Activated T-cell treated with anti-CD3 and anti-CD28 coated beads, Interleukin-2, amount 50 U/mL, for 72 hours (primary cell): ENCODE results near the gene PEF1. TPM values are rescaled to one million over a fixed set of nuclear protein-coding genes. Genes with fewer than 3 reads are reported as not detected.
A peak's percentile ranks its signal among the peaks of the same experiment; 100 is the strongest.

Experiments used
- ATAC-seq, 2 donors: fragments of 150-1000 bp; cut with Tn5 transposase; replicated peaks in 1 of 2; 2 replicates each; pipeline ENCODE4 v1.10.0; 2021; ENCODE audit warnings: moderate library complexity in 2 of 2, mild to moderate bottlenecking in 1 of 2
- DNase-seq, 2 donors: peaks; one replicate each; pipeline ENCODE4 v3.0.0; 2021 to 2022; ENCODE audit warnings: mixed read lengths in 1 of 2
- H3K27ac Mint-ChIP-seq: one replicate; pipeline ENCODE4 v1.8.0; 2022; ENCODE audit warnings: mild to moderate bottlenecking, moderate library complexity, mixed read lengths
- H3K27me3 Mint-ChIP-seq: one replicate; pipeline ENCODE4 v1.8.0; 2022; ENCODE audit warnings: low read depth, mixed read lengths
- H3K36me3 Mint-ChIP-seq, 2 donors: one replicate each; pipeline ENCODE4 v1.8.0; 2022; ENCODE audit warnings: mixed read lengths in 2 of 2, mild to moderate bottlenecking in 1 of 2; ENCODE audit not compliant: insufficient read depth in 2 of 2
- H3K4me1 Mint-ChIP-seq: one replicate; pipeline ENCODE4 v1.8.0; 2022; ENCODE audit warnings: low read depth, mixed read lengths
- H3K4me3 Mint-ChIP-seq, 2 donors: one replicate each; pipeline ENCODE4 v1.8.0; 2022; ENCODE audit warnings: mild to moderate bottlenecking in 2 of 2, mixed read lengths in 2 of 2, moderate library complexity in 2 of 2
- H3K9me3 Mint-ChIP-seq, 2 donors: one replicate each; pipeline ENCODE4 v1.8.0; 2022; ENCODE audit warnings: mixed read lengths in 2 of 2
- total RNA-seq, 2 donors: library from RNA; stranded (reverse); gene quantifications; one replicate each; pipeline ENCODE4 v1.2.3, GENCODE V29; 2022

Gene PEF1
- total RNA-seq: 10 to 100 TPM; 55.1 to 63.1 TPM

GRCh38 chr1:31644560-31645273 is at the start of gene PEF1:
Gene PEF1 (minus strand): TSS chr1:31644876. CDS start chr1:31644864, 12 bp downstream.
- H3K9me3 Mint-ChIP-seq: no peaks in the 10 kb centered on the region
- H3K4me3 Mint-ChIP-seq: peak within 1 kb of the TSS; percentile 90 to 93
- H3K27me3 Mint-ChIP-seq: no peaks in the 10 kb centered on the region
- H3K36me3 Mint-ChIP-seq: peaks cover 0 to 3% of the 10 kb centered on the region in 2 donors
- peak within 1 kb of the TSS; percentile 97 for H3K27ac Mint-ChIP-seq
- ATAC-seq: peak; percentile 91 to 93
- peak; percentile 99 for DNase-seq
- peaks cover 29% of the 10 kb centered on the region for H3K4me1 Mint-ChIP-seq

GRCh38 chr1:31693231-31693630 is 48.6 kb upstream of the PEF1 start:
- ATAC-seq (no peak), DNase-seq (no peak)
- no peaks in the 10 kb centered on the region for H3K36me3 Mint-ChIP-seq
- no peaks in the 10 kb centered on the region for H3K4me1 Mint-ChIP-seq
- H3K9me3 Mint-ChIP-seq: no peaks in the 10 kb centered on the region
- H3K27ac Mint-ChIP-seq: no peak overlapping the region
- no peaks in the 10 kb centered on the region for H3K27me3 Mint-ChIP-seq
- no peak overlapping the region for H3K4me3 Mint-ChIP-seq

- H3K4me1 Mint-ChIP-seq: no peaks in the 10 kb centered on the region
- ATAC-seq (no peak), DNase-seq (no peak)
- no peak overlapping the region for H3K4me3 Mint-ChIP-seq
- no peaks in the 10 kb centered on the region for H3K27me3 Mint-ChIP-seq
- H3K9me3 Mint-ChIP-seq: no peaks in the 10 kb centered on the region
- no peaks in the 10 kb centered on the region for H3K36me3 Mint-ChIP-seq
- no peak overlapping the region for H3K27ac Mint-ChIP-seq
Observed at GRCh38 chr1:31691951-31692350, 47.3 kb upstream of the PEF1 start.

GRCh38 chr1:31691446-31691845 is 46.8 kb upstream of the PEF1 start:
- Mint-ChIP-seq H3K4me3 (no peak overlapping the region), H3K27me3 (no peaks in the 10 kb centered on the region), H3K27ac (no peak overlapping the region), H3K4me1 (no peaks in the 10 kb centered on the region), H3K9me3 (no peaks in the 10 kb centered on the region), H3K36me3 (no peaks in the 10 kb centered on the region)
- DNase-seq (no peak), ATAC-seq (no peak)

- ATAC-seq: no peak
- Mint-ChIP-seq H3K27ac (no peak overlapping the region), H3K36me3 (no peaks in the 10 kb centered on the region), H3K4me1 (no peaks in the 10 kb centered on the region), H3K9me3 (no peaks in the 10 kb centered on the region), H3K4me3 (no peak overlapping the region), H3K27me3 (no peaks in the 10 kb centered on the region)
- no peak for DNase-seq
Observed at GRCh38 chr1:31690921-31691320, 46.2 kb upstream of the PEF1 start.

- H3K9me3 Mint-ChIP-seq: no peaks in the 10 kb centered on the region
- H3K4me1 Mint-ChIP-seq: no peaks in the 10 kb centered on the region
- ATAC-seq (no peak), DNase-seq (no peak)
- H3K27me3 Mint-ChIP-seq: no peaks in the 10 kb centered on the region
- no peak overlapping the region for H3K4me3 Mint-ChIP-seq
- no peaks in the 10 kb centered on the region for H3K36me3 Mint-ChIP-seq
- H3K27ac Mint-ChIP-seq: no peak overlapping the region
Observed at GRCh38 chr1:31689854-31690253, 45.2 kb upstream of the PEF1 start.

- Mint-ChIP-seq H3K27me3 (no peaks in the 10 kb centered on the region), H3K36me3 (no peaks in the 10 kb centered on the region), H3K9me3 (no peaks in the 10 kb centered on the region), H3K27ac (no peak overlapping the region), H3K4me1 (no peaks in the 10 kb centered on the region), H3K4me3 (no peak overlapping the region)
- DNase-seq (no peak), ATAC-seq (no peak)
Observed at GRCh38 chr1:31689379-31689778, 44.7 kb upstream of the PEF1 start.

- ATAC-seq (no peak), DNase-seq (no peak)
- no peaks in the 10 kb centered on the region for H3K4me1 Mint-ChIP-seq
- no peaks in the 10 kb centered on the region for H3K9me3 Mint-ChIP-seq
- H3K27ac Mint-ChIP-seq: no peak overlapping the region
- H3K4me3 Mint-ChIP-seq: no peak overlapping the region
- no peaks in the 10 kb centered on the region for H3K36me3 Mint-ChIP-seq
- no peaks in the 10 kb centered on the region for H3K27me3 Mint-ChIP-seq
Observed at GRCh38 chr1:31688233-31688918, 43.7 kb upstream of the PEF1 start.

- no peaks in the 10 kb centered on the region for H3K36me3 Mint-ChIP-seq
- H3K4me1 Mint-ChIP-seq: no peaks in the 10 kb centered on the region
- no peaks in the 10 kb centered on the region for H3K27me3 Mint-ChIP-seq
- no peak for DNase-seq
- no peaks in the 10 kb centered on the region for H3K9me3 Mint-ChIP-seq
- no peak for ATAC-seq
- H3K27ac Mint-ChIP-seq: no peak overlapping the region
- no peak overlapping the region for H3K4me3 Mint-ChIP-seq
Observed at GRCh38 chr1:31687601-31688000, 42.9 kb upstream of the PEF1 start.

- H3K4me3 Mint-ChIP-seq: no peak overlapping the region
- ATAC-seq: no peak
- DNase-seq: no peak
- H3K36me3 Mint-ChIP-seq: no peaks in the 10 kb centered on the region
- H3K27ac Mint-ChIP-seq: no peak overlapping the region
- H3K9me3 Mint-ChIP-seq: no peaks in the 10 kb centered on the region
- no peaks in the 10 kb centered on the region for H3K4me1 Mint-ChIP-seq
- H3K27me3 Mint-ChIP-seq: no peaks in the 10 kb centered on the region
Observed at GRCh38 chr1:31685795-31686194, 41.1 kb upstream of the PEF1 start.

- Mint-ChIP-seq H3K9me3 (no peaks in the 10 kb centered on the region), H3K4me1 (no peaks in the 10 kb centered on the region), H3K4me3 (no peak overlapping the region), H3K27ac (no peak overlapping the region), H3K36me3 (no peaks in the 10 kb centered on the region), H3K27me3 (no peaks in the 10 kb centered on the region)
- peak; percentile 38 to 40 for ATAC-seq
- peak in 1 of 2 donors; percentile 20 for DNase-seq
Observed at GRCh38 chr1:31683997-31684396, 39.3 kb upstream of the PEF1 start.

- H3K4me1 Mint-ChIP-seq: no peaks in the 10 kb centered on the region
- H3K27ac Mint-ChIP-seq: no peak overlapping the region
- no peaks in the 10 kb centered on the region for H3K9me3 Mint-ChIP-seq
- no peaks in the 10 kb centered on the region for H3K27me3 Mint-ChIP-seq
- H3K36me3 Mint-ChIP-seq: no peaks in the 10 kb centered on the region
- DNase-seq: no peak
- H3K4me3 Mint-ChIP-seq: no peak overlapping the region
- ATAC-seq: no peak
Observed at GRCh38 chr1:31681415-31681814, 36.7 kb upstream of the PEF1 start.

- Mint-ChIP-seq H3K4me1 (no peaks in the 10 kb centered on the region), H3K27me3 (no peaks in the 10 kb centered on the region), H3K4me3 (no peak overlapping the region), H3K9me3 (no peaks in the 10 kb centered on the region), H3K27ac (no peak overlapping the region), H3K36me3 (no peaks in the 10 kb centered on the region)
- no peak for ATAC-seq
- no peak for DNase-seq
Observed at GRCh38 chr1:31679676-31680230, 35.1 kb upstream of the PEF1 start.
